SH-SY5Y (cell line): ENCODE measurements around the gene OR10G3.

Source experiments
- GATA2 ChIP-seq: IDR thresholded peaks from 2 replicates; pipeline ENCODE4 v1.6.1; 2011; ENCODE audit warnings: mild to moderate bottlenecking, low read depth, low read length
- GATA3 ChIP-seq: IDR thresholded peaks from 2 replicates; pipeline ENCODE4 v1.6.1; 2011; ENCODE audit warnings: low read depth, mild to moderate bottlenecking, low read length, moderate library complexity

GRCh38 chr14:21524575-21525490 lies 55.0 kb downstream of the OR10G3 start:
- no peak for TF ChIP-seq GATA2
- no peak for TF ChIP-seq GATA3
